Adrenal gland (tissue), 5 donors: ENCODE measurements around the gene AHNAK.

Experiments used
- CTCF ChIP-seq, 6 experiments: fragments of 450-650 bp in 4 of 6; fragments of 200-600 bp in 2 of 6; sonication (generic) in 1 of 6; IDR thresholded peaks; 1 replicate in 5 of 6; 2 replicates in 1 of 6; pipeline versions ENCODE4 v1.5.1 to v1.8.0; 2016 to 2021; ENCODE audit warnings: antibody characterized with exemption in 6 of 6, mild to moderate bottlenecking in 2 of 6, moderate library complexity in 1 of 6
- POLR2A ChIP-seq, 2 donors: fragments of 450-650 bp; IDR thresholded peaks; one replicate each; pipeline ENCODE4 v1.6.1; 2017; ENCODE audit warnings: antibody characterized with exemption in 2 of 2, mild to moderate bottlenecking in 2 of 2, moderate library complexity in 1 of 2
- donor health status: DM: no; HTN: no; CAD: no.

GRCh38 chr11:62435846-62436660, 110.6 kb downstream of the AHNAK start:
- TF ChIP-seq POLR2A (IDR thresholded peaks at IDR 0.05) (no peak), CTCF (IDR thresholded peaks at IDR 0.05) (no peak)
